Thyroid gland (tissue), 4 donors: ENCODE measurements around the gene OBSCN. TPM values are rescaled to one million over a fixed set of nuclear protein-coding genes. Genes with fewer than 3 reads are reported as not detected.

Source experiments
- DNase-seq, 2 donors: peaks; one replicate each; pipeline ENCODE4 v3.0.0-alpha.2; 2019
- H3K27ac ChIP-seq, 3 donors: fragments of 200-600 bp; sonication (generic); 1 replicate in 2 of 3; 2 replicates in 1 of 3; pipeline ENCODE4 v1.5.1; 2016 to 2019; ENCODE audit warnings: mild to moderate bottlenecking in 1 of 3, moderate library complexity in 1 of 3
- H3K27me3 ChIP-seq: fragments of 200-600 bp; sonication (generic); one replicate; pipeline ENCODE4 v1.5.1; 2019
- H3K36me3 ChIP-seq, 2 donors: fragments of 200-600 bp; sonication (generic); one replicate each; pipeline ENCODE4 v1.5.1; 2016 to 2019
- H3K4me1 ChIP-seq, 2 donors: fragments of 200-600 bp; sonication (generic); one replicate each; pipeline ENCODE4 v1.5.1; 2017 to 2019
- H3K4me3 ChIP-seq, 3 donors: fragments of 200-600 bp; sonication (generic); replicated peaks in 1 of 3; 1 replicate in 2 of 3; 2 replicates in 1 of 3; pipeline ENCODE4 v1.5.1; 2016; ENCODE audit warnings: mild to moderate bottlenecking in 1 of 3
- H3K9me3 ChIP-seq: fragments of 200-600 bp; sonication (generic); one replicate; pipeline ENCODE4 v1.5.1; 2017
- CTCF ChIP-seq, 6 experiments: fragments of 200-600 bp in 3 of 6; fragments of 450-650 bp in 3 of 6; sonication (generic) in 3 of 6; IDR thresholded peaks; one replicate each; pipeline ENCODE4 v1.5.1; 2016 to 2019; ENCODE audit warnings: antibody characterized with exemption in 6 of 6, mild to moderate bottlenecking in 2 of 6, inconsistent platforms in 1 of 6, moderate library complexity in 1 of 6
- POLR2A ChIP-seq, 2 donors: fragments of 450-650 bp; IDR thresholded peaks; one replicate each; pipeline ENCODE4 v1.6.1; 2017; ENCODE audit warnings: antibody characterized with exemption in 2 of 2, mild to moderate bottlenecking in 2 of 2, moderate library complexity in 1 of 2
- WGBS, 2 donors: methylation state at CpG; one replicate each; pipeline ENCODE4 v1.1.5; 2017; 5-methylcytosine and 5-hydroxymethylcytosine counted together
- intact Hi-C: fragments of 100-400 bp; cut with DNase I; formaldehyde crosslinking; loops from one replicate; pipeline ENCODE4 v1.15.1; 2023
- total RNA-seq, 4 donors: library from RNA; depleted of rRNA; stranded (reverse); fragments of >200 nt; gene quantifications; one replicate each; pipeline ENCODE4 v1.2.3, GENCODE V29; 2016

Gene OBSCN
- total RNA-seq, 4 donors from 2014 or later = 24.0 to 35.1 (median 31.5) TPM

DNA sequence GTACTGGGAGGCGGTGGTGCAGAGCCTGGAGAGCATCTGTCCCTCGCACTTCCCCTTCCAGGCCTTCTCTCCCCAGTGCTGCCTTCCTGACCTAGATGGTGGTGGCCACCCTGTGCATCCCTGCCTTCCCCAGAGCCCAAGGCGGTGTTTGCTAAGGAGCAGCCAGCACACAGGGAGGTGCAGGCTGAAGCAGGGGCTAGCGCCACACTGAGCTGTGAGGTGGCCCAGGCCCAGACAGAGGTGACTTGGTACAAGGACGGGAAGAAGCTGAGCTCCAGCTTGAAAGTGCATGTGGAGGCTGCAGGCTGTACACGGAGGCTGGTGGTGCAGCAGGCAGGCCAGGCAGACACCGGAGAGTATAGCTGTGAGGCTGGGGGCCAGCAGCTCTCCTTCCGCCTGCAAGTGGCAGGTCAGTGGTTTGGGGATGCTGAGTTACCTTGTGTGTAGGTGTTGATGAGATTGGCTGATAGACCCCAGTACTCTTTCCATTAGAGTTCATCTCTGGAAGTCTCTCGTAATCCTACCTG lies 51.6 kb downstream of the OBSCN start:
- Histone ChIP-seq H3K4me3 (no peak overlapping the region), H3K27me3 (no peaks in the 10 kb centered on the region), H3K9me3 (no peaks in the 10 kb centered on the region), H3K4me1 (no peaks in the 10 kb centered on the region), H3K36me3 (no peaks in the 10 kb centered on the region), H3K27ac (no peak overlapping the region)
- WGBS, 2 donors = 94 to 98% methylated on average over 5 to 9 of the region's 9 CpGs
- TF ChIP-seq POLR2A (IDR thresholded peaks at IDR 0.05) (no peak), CTCF (IDR thresholded peaks at IDR 0.05) (no peak)
- intact Hi-C loops = no loop called here
- DNase-seq = no peak

DNA sequence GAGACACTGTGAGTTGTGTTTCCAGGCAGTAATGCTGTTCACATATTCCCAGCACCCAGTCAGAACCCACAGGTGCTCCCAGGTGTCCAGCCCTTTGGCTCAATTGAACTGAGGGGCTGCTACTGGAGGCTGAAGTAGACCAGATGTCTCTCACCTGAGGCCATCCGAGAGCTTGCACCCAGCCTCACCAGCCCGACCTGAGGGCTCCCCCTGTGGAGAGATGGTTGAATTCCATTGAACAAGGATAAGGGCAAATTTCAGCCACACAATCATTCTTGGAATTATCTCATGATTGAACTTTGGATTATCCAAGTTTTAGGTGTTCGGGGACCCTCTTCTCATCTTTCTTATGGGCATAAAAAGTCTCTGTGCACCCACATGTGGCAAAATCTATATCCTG lies 52.1 kb downstream of the OBSCN start:
- H3K27ac ChIP-seq = no peak overlapping the region
- intact Hi-C loops = no loop called here
- no peaks in the 10 kb centered on the region for H3K9me3 ChIP-seq
- no peaks in the 10 kb centered on the region for H3K27me3 ChIP-seq
- H3K36me3 ChIP-seq = no peaks in the 10 kb centered on the region
- no peak overlapping the region for H3K4me3 ChIP-seq
- no peak for TF ChIP-seq POLR2A (IDR thresholded peaks at IDR 0.05)
- no peak for TF ChIP-seq CTCF (IDR thresholded peaks at IDR 0.05)
- DNase-seq = no peak
- 81 to 82% methylated on average over 3 of the region's 3 CpGs for WGBS, 2 donors
- no peaks in the 10 kb centered on the region for H3K4me1 ChIP-seq

DNA sequence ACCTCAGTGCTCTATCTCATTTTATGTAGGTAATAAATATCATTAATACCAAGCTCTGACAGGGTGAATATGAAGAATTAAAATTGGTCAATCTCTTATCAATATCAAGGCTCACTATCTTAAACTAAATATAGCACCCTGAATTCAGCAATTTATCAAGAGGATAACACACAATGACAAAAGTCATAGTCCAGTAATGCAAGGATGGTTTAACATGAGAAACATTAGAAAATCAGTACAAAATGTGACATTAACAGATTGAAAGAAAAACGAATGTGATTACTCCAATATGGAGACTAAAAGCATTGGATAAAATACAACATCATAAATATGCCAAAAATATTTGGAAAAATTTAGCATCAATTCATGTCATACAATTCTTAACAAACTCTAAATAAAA lies 53.9 kb downstream of the OBSCN start:
- no peaks in the 10 kb centered on the region for H3K9me3 ChIP-seq
- no peak for DNase-seq
- intact Hi-C loops = no loop called here
- no peaks in the 10 kb centered on the region for H3K27me3 ChIP-seq
- no peaks in the 10 kb centered on the region for H3K36me3 ChIP-seq
- TF ChIP-seq CTCF (IDR thresholded peaks at IDR 0.05) (no peak), POLR2A (IDR thresholded peaks at IDR 0.05) (no peak)
- H3K4me3 ChIP-seq = no peak overlapping the region
- no peaks in the 10 kb centered on the region for H3K4me1 ChIP-seq
- 85 to 87% methylated on average over 1 of the region's 1 CpG for WGBS, 2 donors
- no peak overlapping the region for H3K27ac ChIP-seq

DNA sequence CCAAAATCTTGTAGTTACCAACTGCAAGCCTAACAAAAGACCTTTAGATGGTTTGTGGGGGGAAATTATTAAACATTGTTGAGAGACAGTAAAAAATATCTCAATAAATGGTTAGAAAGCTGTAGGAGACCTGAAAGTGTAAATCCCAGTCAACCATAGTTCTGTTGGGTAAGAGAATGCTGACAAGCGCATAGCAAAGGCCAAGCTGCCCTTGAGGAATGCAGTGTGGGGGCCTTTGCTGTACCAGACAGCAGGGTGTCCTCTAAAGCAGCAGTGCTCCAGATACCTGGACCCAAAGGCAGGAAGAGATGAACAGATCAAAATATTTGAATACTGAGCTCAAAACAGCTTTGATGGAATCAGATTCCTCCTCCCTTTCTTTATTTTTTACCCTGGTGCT lies 54.6 kb downstream of the OBSCN start:
- 90 to 98% methylated on average over 1 of the region's 1 CpG for WGBS, 2 donors
- Histone ChIP-seq H3K27me3 (no peaks in the 10 kb centered on the region), H3K9me3 (no peaks in the 10 kb centered on the region), H3K36me3 (no peaks in the 10 kb centered on the region), H3K27ac (no peak overlapping the region), H3K4me3 (no peak overlapping the region), H3K4me1 (no peaks in the 10 kb centered on the region)
- TF ChIP-seq POLR2A (IDR thresholded peaks at IDR 0.05) = no peak
- TF ChIP-seq CTCF (IDR thresholded peaks at IDR 0.05) = no peak
- intact Hi-C loops = no loop called here
- no peak for DNase-seq

GRCh38 chr1:228263636-228264035 lies 55.8 kb downstream of the OBSCN start:
- no peak overlapping the region for H3K27ac ChIP-seq
- no peaks in the 10 kb centered on the region for H3K9me3 ChIP-seq
- no peaks in the 10 kb centered on the region for H3K4me1 ChIP-seq
- H3K27me3 ChIP-seq = no peaks in the 10 kb centered on the region
- intact Hi-C loops = no loop called here
- no peak for DNase-seq
- WGBS, 2 donors = 93 to 96% methylated on average over 8 to 10 of the region's 10 CpGs
- TF ChIP-seq CTCF (IDR thresholded peaks at IDR 0.05) = no peak
- no peak for TF ChIP-seq POLR2A (IDR thresholded peaks at IDR 0.05)
- H3K4me3 ChIP-seq = no peak overlapping the region
- H3K36me3 ChIP-seq = no peaks in the 10 kb centered on the region
